GM23338 (cell line): ENCODE data around the gene DMRTA2.

Experiments used
- EZH2 ChIP-seq: fragments of 200-600 bp; sonication (generic); IDR thresholded peaks from one replicate; pipeline ENCODE4 v1.8.0; 2017; ENCODE audit warnings: antibody characterized with exemption, mild to moderate bottlenecking, low read depth; ENCODE audit not compliant: unreplicated experiment
- EZH2phosphoT487 ChIP-seq: fragments of 200-600 bp; sonication (generic); IDR thresholded peaks from one replicate; pipeline ENCODE4 v1.8.1; 2018; ENCODE audit warnings: antibody characterized with exemption; ENCODE audit not compliant: unreplicated experiment
- NANOG ChIP-seq: IDR thresholded peaks from 2 replicates; pipeline ENCODE4 v1.6.1; 2016; ENCODE audit warnings: antibody characterized with exemption, borderline replicate concordance
- POLR2AphosphoS5 ChIP-seq: IDR thresholded peaks from 2 replicates; pipeline ENCODE4 v1.6.1; 2016; ENCODE audit warnings: antibody characterized with exemption, low read depth
- REST ChIP-seq: IDR thresholded peaks from one replicate; pipeline ENCODE4 v1.6.1; 2018; ENCODE audit warnings: antibody characterized with exemption; ENCODE audit not compliant: unreplicated experiment
- TF ChIP-seq, protein P1 (sequence below), 2 experiments: fragments of 200-600 bp in 1 of 2; sonication (generic) in 1 of 2; conservative IDR thresholded peaks; 2 replicates each; pipeline versions ENCODE4 v1.5.1 to v1.6.1; 2016 to 2017; ENCODE audit warnings: antibody characterized with exemption in 2 of 2, low read depth in 2 of 2, mild to moderate bottlenecking in 2 of 2, moderate library complexity in 1 of 2
- TF ChIP-seq, protein P2 (sequence below): IDR thresholded peaks from 2 replicates; pipeline ENCODE4 v1.6.1; 2016; ENCODE audit warnings: antibody characterized with exemption

DNA sequence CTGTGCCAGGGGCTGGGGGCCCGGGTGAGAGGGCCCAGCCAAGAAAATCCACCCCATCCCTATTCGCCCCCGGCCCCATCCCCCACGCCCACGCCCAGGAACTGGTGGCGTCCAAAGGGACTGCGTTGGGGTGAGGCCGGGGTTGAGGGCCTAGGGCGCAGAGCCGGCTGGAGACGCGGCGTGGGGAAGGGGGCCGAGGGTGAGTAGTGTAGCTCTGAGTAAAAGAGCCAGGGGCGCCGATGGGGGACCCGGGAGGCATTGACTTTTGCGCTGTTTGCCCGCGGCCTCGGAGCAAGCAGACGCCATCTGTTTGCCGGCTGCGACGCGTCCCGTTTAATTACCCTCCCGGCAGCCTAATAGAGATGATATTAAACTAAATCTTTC lies 3.5 kb upstream of the DMRTA2 start:
- TF ChIP-seq, protein P1, sequence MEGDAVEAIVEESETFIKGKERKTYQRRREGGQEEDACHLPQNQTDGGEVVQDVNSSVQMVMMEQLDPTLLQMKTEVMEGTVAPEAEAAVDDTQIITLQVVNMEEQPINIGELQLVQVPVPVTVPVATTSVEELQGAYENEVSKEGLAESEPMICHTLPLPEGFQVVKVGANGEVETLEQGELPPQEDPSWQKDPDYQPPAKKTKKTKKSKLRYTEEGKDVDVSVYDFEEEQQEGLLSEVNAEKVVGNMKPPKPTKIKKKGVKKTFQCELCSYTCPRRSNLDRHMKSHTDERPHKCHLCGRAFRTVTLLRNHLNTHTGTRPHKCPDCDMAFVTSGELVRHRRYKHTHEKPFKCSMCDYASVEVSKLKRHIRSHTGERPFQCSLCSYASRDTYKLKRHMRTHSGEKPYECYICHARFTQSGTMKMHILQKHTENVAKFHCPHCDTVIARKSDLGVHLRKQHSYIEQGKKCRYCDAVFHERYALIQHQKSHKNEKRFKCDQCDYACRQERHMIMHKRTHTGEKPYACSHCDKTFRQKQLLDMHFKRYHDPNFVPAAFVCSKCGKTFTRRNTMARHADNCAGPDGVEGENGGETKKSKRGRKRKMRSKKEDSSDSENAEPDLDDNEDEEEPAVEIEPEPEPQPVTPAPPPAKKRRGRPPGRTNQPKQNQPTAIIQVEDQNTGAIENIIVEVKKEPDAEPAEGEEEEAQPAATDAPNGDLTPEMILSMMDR (conservative IDR thresholded peaks at IDR 0.05; ENCODE audit: low read depth in 2 of 2): no peak
- TF ChIP-seq, protein P2, sequence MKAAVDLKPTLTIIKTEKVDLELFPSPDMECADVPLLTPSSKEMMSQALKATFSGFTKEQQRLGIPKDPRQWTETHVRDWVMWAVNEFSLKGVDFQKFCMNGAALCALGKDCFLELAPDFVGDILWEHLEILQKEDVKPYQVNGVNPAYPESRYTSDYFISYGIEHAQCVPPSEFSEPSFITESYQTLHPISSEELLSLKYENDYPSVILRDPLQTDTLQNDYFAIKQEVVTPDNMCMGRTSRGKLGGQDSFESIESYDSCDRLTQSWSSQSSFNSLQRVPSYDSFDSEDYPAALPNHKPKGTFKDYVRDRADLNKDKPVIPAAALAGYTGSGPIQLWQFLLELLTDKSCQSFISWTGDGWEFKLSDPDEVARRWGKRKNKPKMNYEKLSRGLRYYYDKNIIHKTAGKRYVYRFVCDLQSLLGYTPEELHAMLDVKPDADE: no peak
- TF ChIP-seq REST (no peak), POLR2AphosphoS5 (no peak), NANOG (no peak), EZH2phosphoT487 (peak; percentile 33), EZH2 (no peak)
